H1 (cell line): ENCODE data around the gene NOS3.
"Not testable (repeated sequence)": the region's sequence is repeated elsewhere in the genome, so short reads cannot be mapped to it uniquely, and the experiment has no call there.

Source experiments
- CREB1 ChIP-seq: IDR thresholded peaks from 2 replicates; pipeline ENCODE4 v1.6.1; 2012; ENCODE audit warnings: inconsistent platforms
- EP300 ChIP-seq, 2 experiments: IDR thresholded peaks; 1 replicate in 1 of 2; 2 replicates in 1 of 2; pipeline ENCODE4 v1.6.1; 2011 to 2012; ENCODE audit warnings: low read depth in 2 of 2, low read length in 2 of 2, mild to moderate bottlenecking in 2 of 2, borderline replicate concordance in 1 of 2, inconsistent platforms in 1 of 2, moderate library complexity in 1 of 2
- EZH2 ChIP-seq: fragments of 200-600 bp; sonication (generic); IDR thresholded peaks from 2 replicates; pipeline ENCODE4 v1.7.1; 2012; ENCODE audit warnings: low read depth, mild to moderate bottlenecking, moderate library complexity, low read length, inconsistent platforms; ENCODE audit not compliant: severe bottlenecking
- FOSL1 ChIP-seq: IDR thresholded peaks from 2 replicates; pipeline ENCODE4 v1.6.1; 2011; ENCODE audit warnings: mild to moderate bottlenecking, low read depth, low read length, moderate library complexity; ENCODE audit not compliant: insufficient read depth
- GABPA ChIP-seq: IDR thresholded peaks from 2 replicates; pipeline ENCODE4 v1.6.1; 2011; ENCODE audit warnings: mild to moderate bottlenecking, low read length, moderate library complexity, borderline replicate concordance; ENCODE audit not compliant: insufficient read depth
- HDAC6 ChIP-seq: IDR thresholded peaks from one replicate; pipeline ENCODE4 v1.7.1; 2012; ENCODE audit warnings: low read depth, mild to moderate bottlenecking, inconsistent platforms, low read length, moderate library complexity
- NRF1 ChIP-seq: IDR thresholded peaks from 2 replicates; pipeline ENCODE4 v1.6.1; 2011; ENCODE audit warnings: mild to moderate bottlenecking, low read depth, low read length, improper control_type of control experiment
- POLR2A ChIP-seq, 2 experiments: IDR thresholded peaks; 1 replicate in 1 of 2; 2 replicates in 1 of 2; pipeline ENCODE4 v1.6.1; 2011; ENCODE audit warnings: low read depth in 2 of 2, low read length in 2 of 2, mild to moderate bottlenecking in 2 of 2; ENCODE audit errors: control extremely low read depth in 1 of 2
- RAD21 ChIP-seq, 2 experiments: IDR thresholded peaks in 1 of 2; conservative IDR thresholded peaks in 1 of 2; 2 replicates each; pipeline ENCODE4 v1.6.1; 2011; ENCODE audit warnings: low read depth in 2 of 2, low read length in 2 of 2, improper control_type of control experiment in 1 of 2, inconsistent platforms in 1 of 2, mild to moderate bottlenecking in 1 of 2, moderate library complexity in 1 of 2
- SIRT6 ChIP-seq: IDR thresholded peaks from one replicate; pipeline ENCODE4 v1.7.1; 2012; ENCODE audit warnings: low read length, inconsistent platforms
- SP1 ChIP-seq: IDR thresholded peaks from 2 replicates; pipeline ENCODE4 v1.6.1; 2011; ENCODE audit warnings: low read depth, low read length
- TF ChIP-seq, protein P1 (sequence below): IDR thresholded peaks from 2 replicates; pipeline ENCODE4 v1.6.1; 2011; ENCODE audit warnings: low read depth, mild to moderate bottlenecking, low read length; ENCODE audit not compliant: insufficient read depth
- TF ChIP-seq, protein P2 (sequence below), 3 experiments: IDR thresholded peaks; 1 replicate in 2 of 3; 2 replicates in 1 of 3; pipeline versions ENCODE4 v1.5.1 to v1.6.1; 2011; ENCODE audit warnings: low read length in 3 of 3, mild to moderate bottlenecking in 3 of 3, inconsistent platforms in 2 of 3, low read depth in 1 of 3, moderate library complexity in 1 of 3; ENCODE audit not compliant: insufficient read depth in 1 of 3; ENCODE audit errors: control extremely low read depth in 1 of 3

DNA sequence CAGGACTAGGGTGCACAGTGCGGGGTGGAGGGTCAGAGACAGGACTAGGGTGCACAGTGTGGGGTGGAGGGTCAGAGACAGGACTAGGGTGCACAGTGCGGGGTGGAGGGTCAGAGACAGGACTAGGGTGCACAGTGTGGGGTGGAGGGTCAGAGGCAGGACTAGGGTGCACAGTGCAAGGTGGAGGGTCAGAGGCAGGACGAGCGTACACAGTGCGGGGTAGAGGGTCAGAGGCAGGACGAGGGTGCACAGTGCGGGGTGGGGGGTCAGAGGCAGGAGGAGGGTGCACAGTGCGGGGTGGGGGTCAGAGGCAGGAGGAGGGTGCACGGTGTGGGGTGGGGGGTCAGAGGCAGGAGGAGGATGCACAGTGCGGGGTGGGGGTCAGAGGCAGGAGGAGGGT, 52.6 kb downstream of the NOS3 start:
- not testable (repeated sequence) for TF ChIP-seq CREB1; FOSL1; GABPA; SIRT6; EP300 (IDR thresholded peaks at IDR 0.05; ENCODE audit: borderline replicate concordance in 1 of 2, low read depth in 2 of 2, low read length in 2 of 2); NRF1; SP1; POLR2A (IDR thresholded peaks at IDR 0.05; ENCODE audit: control extremely low read depth in 1 of 2, low read depth in 2 of 2, low read length in 2 of 2); HDAC6; EZH2; RAD21 (IDR thresholded peaks at IDR 0.05 in 1 of 2, conservative IDR thresholded peaks at IDR 0.05 in 1 of 2; ENCODE audit: low read depth in 2 of 2, low read length in 2 of 2)
- TF ChIP-seq, protein P1, sequence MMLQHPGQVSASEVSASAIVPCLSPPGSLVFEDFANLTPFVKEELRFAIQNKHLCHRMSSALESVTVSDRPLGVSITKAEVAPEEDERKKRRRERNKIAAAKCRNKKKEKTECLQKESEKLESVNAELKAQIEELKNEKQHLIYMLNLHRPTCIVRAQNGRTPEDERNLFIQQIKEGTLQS, result not testable (repeated sequence)
- TF ChIP-seq, protein P2, sequence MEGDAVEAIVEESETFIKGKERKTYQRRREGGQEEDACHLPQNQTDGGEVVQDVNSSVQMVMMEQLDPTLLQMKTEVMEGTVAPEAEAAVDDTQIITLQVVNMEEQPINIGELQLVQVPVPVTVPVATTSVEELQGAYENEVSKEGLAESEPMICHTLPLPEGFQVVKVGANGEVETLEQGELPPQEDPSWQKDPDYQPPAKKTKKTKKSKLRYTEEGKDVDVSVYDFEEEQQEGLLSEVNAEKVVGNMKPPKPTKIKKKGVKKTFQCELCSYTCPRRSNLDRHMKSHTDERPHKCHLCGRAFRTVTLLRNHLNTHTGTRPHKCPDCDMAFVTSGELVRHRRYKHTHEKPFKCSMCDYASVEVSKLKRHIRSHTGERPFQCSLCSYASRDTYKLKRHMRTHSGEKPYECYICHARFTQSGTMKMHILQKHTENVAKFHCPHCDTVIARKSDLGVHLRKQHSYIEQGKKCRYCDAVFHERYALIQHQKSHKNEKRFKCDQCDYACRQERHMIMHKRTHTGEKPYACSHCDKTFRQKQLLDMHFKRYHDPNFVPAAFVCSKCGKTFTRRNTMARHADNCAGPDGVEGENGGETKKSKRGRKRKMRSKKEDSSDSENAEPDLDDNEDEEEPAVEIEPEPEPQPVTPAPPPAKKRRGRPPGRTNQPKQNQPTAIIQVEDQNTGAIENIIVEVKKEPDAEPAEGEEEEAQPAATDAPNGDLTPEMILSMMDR (IDR thresholded peaks at IDR 0.05; ENCODE audit: control extremely low read depth in 1 of 3, insufficient read depth in 1 of 3, low read depth in 1 of 3, low read length in 3 of 3), result not testable (repeated sequence)
